Peyer's patch (tissue), 4 donors: ENCODE measurements around the gene ASIC5.

Experiments used
- CTCF ChIP-seq, 6 experiments: fragments of 450-650 bp in 4 of 6; fragments of 200-600 bp in 2 of 6; sonication (generic) in 1 of 6; IDR thresholded peaks; one replicate each; pipeline ENCODE4 v1.5.1; 2017 to 2019; ENCODE audit warnings: antibody characterized with exemption in 6 of 6, mild to moderate bottlenecking in 3 of 6, moderate library complexity in 1 of 6
- POLR2A ChIP-seq, 2 donors: fragments of 450-650 bp; IDR thresholded peaks; one replicate each; pipeline ENCODE4 v1.5.1; 2017; ENCODE audit warnings: antibody characterized with exemption in 2 of 2, mild to moderate bottlenecking in 2 of 2, moderate library complexity in 2 of 2

- no peak for TF ChIP-seq CTCF (IDR thresholded peaks at IDR 0.05)
- no peak for TF ChIP-seq POLR2A (IDR thresholded peaks at IDR 0.05)
These were observed 76.7 kb downstream of the ASIC5 start for GRCh38 chr4:155789391-155789790.
